ENCODE results near the gene TDRD10. TPM values are rescaled to one million over a fixed set of nuclear protein-coding genes. Genes with fewer than 3 reads are reported as not detected.

Gene TDRD10, protein sequence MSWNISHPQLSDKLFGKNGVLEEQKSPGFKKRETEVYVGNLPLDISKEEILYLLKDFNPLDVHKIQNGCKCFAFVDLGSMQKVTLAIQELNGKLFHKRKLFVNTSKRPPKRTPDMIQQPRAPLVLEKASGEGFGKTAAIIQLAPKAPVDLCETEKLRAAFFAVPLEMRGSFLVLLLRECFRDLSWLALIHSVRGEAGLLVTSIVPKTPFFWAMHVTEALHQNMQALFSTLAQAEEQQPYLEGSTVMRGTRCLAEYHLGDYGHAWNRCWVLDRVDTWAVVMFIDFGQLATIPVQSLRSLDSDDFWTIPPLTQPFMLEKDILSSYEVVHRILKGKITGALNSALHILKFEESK
- 1 to 10 TPM in 2 of 5 donors, under 1 TPM in 1, not detected in 2; 0.18 to 1.7 (median 1.0) TPM for total RNA-seq
- 1 to 10 TPM in 2 of 3 donors, under 1 TPM in 1; 0.81 to 4.1 (median 2.4) TPM for polyA plus RNA-seq
- long read RNA-seq, donor 1: 0 reads
- long read RNA-seq, donor 2: 0 reads
- long read RNA-seq, donor 3: 0 reads
- long read RNA-seq, donor 4: 0 reads
- long read RNA-seq, donor 5: 0 reads
- long read RNA-seq, donor 6: 0 reads
- long read RNA-seq, donor 7: 0 reads
- long read RNA-seq, donor 8: 0 reads
- long read RNA-seq, donor 9, partial matches to known transcripts: 7 of 7 reads
- long read RNA-seq, donor 9, other reads (novel, unspliced or antisense): 0 of 7 reads
- long read RNA-seq, donor 10: 0 reads

GRCh38 chr1:154502066-154502743 is at the start of gene TDRD10, which contains the start of gene SHE:
TDRD10 (plus strand) TSS chr1:154502219; CDS start chr1:154506904, 4,685 bp downstream.
SHE (minus strand) TSS chr1:154502412; CDS start chr1:154502026, 386 bp downstream.
- DNase-seq: peak in 1 of 2 donors; percentile 74
- peak within 1 kb of the TSS; percentile 5 to 69 (median 66) for H3K27ac ChIP-seq
- peak within 1 kb of the TSS; percentile 43 to 60 (median 46) for H3K4me3 ChIP-seq
- intact Hi-C loops (cut with DNase I; ENCODE audit: low total_unique reads): no loop called here
- peaks cover 0 to 17% (median 10%) of the 10 kb centered on the region in 4 donors for H3K9me3 ChIP-seq
- no peaks in the 10 kb centered on the region for H3K36me3 ChIP-seq
- no peak for TF ChIP-seq POLR2A (IDR thresholded peaks at IDR 0.05)
- TF ChIP-seq EP300 (IDR thresholded peaks at IDR 0.05): no peak
- no peak for TF ChIP-seq POLR2AphosphoS5 (IDR thresholded peaks at IDR 0.05)
- TF ChIP-seq, protein P1, sequence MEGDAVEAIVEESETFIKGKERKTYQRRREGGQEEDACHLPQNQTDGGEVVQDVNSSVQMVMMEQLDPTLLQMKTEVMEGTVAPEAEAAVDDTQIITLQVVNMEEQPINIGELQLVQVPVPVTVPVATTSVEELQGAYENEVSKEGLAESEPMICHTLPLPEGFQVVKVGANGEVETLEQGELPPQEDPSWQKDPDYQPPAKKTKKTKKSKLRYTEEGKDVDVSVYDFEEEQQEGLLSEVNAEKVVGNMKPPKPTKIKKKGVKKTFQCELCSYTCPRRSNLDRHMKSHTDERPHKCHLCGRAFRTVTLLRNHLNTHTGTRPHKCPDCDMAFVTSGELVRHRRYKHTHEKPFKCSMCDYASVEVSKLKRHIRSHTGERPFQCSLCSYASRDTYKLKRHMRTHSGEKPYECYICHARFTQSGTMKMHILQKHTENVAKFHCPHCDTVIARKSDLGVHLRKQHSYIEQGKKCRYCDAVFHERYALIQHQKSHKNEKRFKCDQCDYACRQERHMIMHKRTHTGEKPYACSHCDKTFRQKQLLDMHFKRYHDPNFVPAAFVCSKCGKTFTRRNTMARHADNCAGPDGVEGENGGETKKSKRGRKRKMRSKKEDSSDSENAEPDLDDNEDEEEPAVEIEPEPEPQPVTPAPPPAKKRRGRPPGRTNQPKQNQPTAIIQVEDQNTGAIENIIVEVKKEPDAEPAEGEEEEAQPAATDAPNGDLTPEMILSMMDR (IDR thresholded peaks at IDR 0.05): no peak
- 2 to 5% (median 5%) methylated on average over 22 to 90 of the region's 90 CpGs for WGBS, 5 donors
- peaks cover 18 to 80% (median 39%) of the 10 kb centered on the region in 3 donors for H3K27me3 ChIP-seq
- H3K4me1 ChIP-seq: peaks cover 15 to 24% (median 19%) of the 10 kb centered on the region in 4 donors

- TF ChIP-seq POLR2A (IDR thresholded peaks at IDR 0.05) (no peak), EP300 (IDR thresholded peaks at IDR 0.05) (no peak), POLR2AphosphoS5 (IDR thresholded peaks at IDR 0.05) (no peak)
- TF ChIP-seq, protein P1 (IDR thresholded peaks at IDR 0.05): no peak
- Histone ChIP-seq H3K27ac (peak overlapping the region in 2 of 5 donors; percentile 51 to 58), H3K9me3 (no peaks in the 10 kb centered on the region), H3K4me3 (no peak overlapping the region), H3K27me3 (no peaks in the 10 kb centered on the region), H3K36me3 (peaks cover 30 to 98% (median 97%) of the 10 kb centered on the region in 4 donors), H3K4me1 (peaks cover 0 to 17% (median 8%) of the 10 kb centered on the region in 4 donors)
- intact Hi-C loops (cut with DNase I; ENCODE audit: low total_unique reads): no loop called here
- WGBS, 5 donors: 85 to 94% (median 90%) methylated on average over 5 of the region's 5 CpGs
- DNase-seq: no peak
Observed at GRCh38 chr1:154453161-154453560, 48.9 kb upstream of the TDRD10 start.

- 60 to 65% (median 63%) methylated on average over 5 of the region's 5 CpGs for WGBS, 5 donors
- H3K9me3 ChIP-seq: no peaks in the 10 kb centered on the region
- peaks cover 0 to 17% (median 8%) of the 10 kb centered on the region in 4 donors for H3K4me1 ChIP-seq
- TF ChIP-seq, protein P1 (IDR thresholded peaks at IDR 0.05): no peak
- TF ChIP-seq POLR2AphosphoS5 (IDR thresholded peaks at IDR 0.05) (no peak), EP300 (IDR thresholded peaks at IDR 0.05) (no peak), POLR2A (IDR thresholded peaks at IDR 0.05) (no peak)
- no peaks in the 10 kb centered on the region for H3K27me3 ChIP-seq
- peak overlapping the region in 2 of 5 donors; percentile 51 to 58 for H3K27ac ChIP-seq
- DNase-seq: peak in 1 of 2 donors; percentile 25
- no peak overlapping the region for H3K4me3 ChIP-seq
- peaks cover 31 to 98% (median 97%) of the 10 kb centered on the region in 4 donors for H3K36me3 ChIP-seq
- intact Hi-C loops (cut with DNase I; ENCODE audit: low total_unique reads): no loop called here
Observed at GRCh38 chr1:154453574-154454352, 48.3 kb upstream of the TDRD10 start.
